ENCODE results near the gene C2. TPM values are rescaled to one million over a fixed set of nuclear protein-coding genes. Genes with fewer than 3 reads are reported as not detected.

C2 gene
- total and polyA plus RNA-seq, 4 experiments from 2014 or later: 2.1 to 3.2 TPM; not detected in 2

DNA sequence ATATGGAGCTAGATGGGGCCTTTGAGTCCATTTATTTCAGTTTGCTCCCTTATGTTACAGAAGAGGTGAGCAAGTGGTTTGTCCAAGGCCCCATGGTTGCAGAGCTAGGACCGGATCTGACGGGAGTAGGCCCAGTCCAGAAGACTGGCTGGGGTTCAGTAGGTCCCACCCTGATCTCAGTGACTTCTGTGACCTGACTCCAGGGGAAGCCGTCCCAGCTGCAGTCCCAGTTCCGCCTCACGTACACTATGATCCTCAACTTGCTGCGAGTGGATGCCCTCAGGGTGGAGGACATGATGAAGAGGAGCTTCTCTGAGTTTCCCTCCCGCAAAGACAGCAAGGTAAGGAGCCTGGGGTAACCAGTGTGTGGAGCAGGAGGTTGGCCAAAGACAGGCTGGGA, 39.0 kb downstream of the C2 start:
- H3K36me3 Mint-ChIP-seq: peaks cover 43 to 80% of the 10 kb centered on the region in 2 donors
- H3K27me3 ChIP-seq (ENCODE audit: insufficient read depth, low read length): no peaks in the 10 kb centered on the region
- no peak overlapping the region for H3K4me3 ChIP-seq (ENCODE audit: low read length in 2 of 2)
- no peak overlapping the region for H3K27ac ChIP-seq (ENCODE audit: low read depth, low read length)
- ChIA-PET CTCF (ENCODE audit: partially characterized antibody) (interaction anchor here (0.8 kb wide), 1 partner anchor 14 kb away, joined by 3 read pairs; no protein-coding TSS in a partner anchor), POLR2A (ENCODE audit: partially characterized antibody) (interaction anchor here (0.7 kb wide), 1 partner anchor 865 kb away, joined by 3 read pairs; no protein-coding TSS in a partner anchor)
- DNase-seq: no peak
- no peaks in the 10 kb centered on the region for H3K9me3 ChIP-seq (ENCODE audit: control insufficient read depth in 1 of 2, low read length in 2 of 2)
- peaks cover 81% of the 10 kb centered on the region for H3K36me3 ChIP-seq (ENCODE audit: insufficient read depth, low read length)
- H3K27ac Mint-ChIP-seq: peak overlapping the region in 2 of 7 donors; percentile 2 to 100
- no peak overlapping the region for H3K4me3 Mint-ChIP-seq
- H3K4me1 Mint-ChIP-seq: peaks cover 8 to 31% (median 19%) of the 10 kb centered on the region in 4 donors
- peaks cover 16% of the 10 kb centered on the region for H3K4me1 ChIP-seq (ENCODE audit: insufficient read depth, low read length)
- H3K9me3 Mint-ChIP-seq: peaks cover 0 to under 1% (median 0%) of the 10 kb centered on the region in 8 donors
- no peaks in the 10 kb centered on the region for H3K27me3 Mint-ChIP-seq
- intact Hi-C loops (cut with micrococcal nuclease): no loop called here

DNA sequence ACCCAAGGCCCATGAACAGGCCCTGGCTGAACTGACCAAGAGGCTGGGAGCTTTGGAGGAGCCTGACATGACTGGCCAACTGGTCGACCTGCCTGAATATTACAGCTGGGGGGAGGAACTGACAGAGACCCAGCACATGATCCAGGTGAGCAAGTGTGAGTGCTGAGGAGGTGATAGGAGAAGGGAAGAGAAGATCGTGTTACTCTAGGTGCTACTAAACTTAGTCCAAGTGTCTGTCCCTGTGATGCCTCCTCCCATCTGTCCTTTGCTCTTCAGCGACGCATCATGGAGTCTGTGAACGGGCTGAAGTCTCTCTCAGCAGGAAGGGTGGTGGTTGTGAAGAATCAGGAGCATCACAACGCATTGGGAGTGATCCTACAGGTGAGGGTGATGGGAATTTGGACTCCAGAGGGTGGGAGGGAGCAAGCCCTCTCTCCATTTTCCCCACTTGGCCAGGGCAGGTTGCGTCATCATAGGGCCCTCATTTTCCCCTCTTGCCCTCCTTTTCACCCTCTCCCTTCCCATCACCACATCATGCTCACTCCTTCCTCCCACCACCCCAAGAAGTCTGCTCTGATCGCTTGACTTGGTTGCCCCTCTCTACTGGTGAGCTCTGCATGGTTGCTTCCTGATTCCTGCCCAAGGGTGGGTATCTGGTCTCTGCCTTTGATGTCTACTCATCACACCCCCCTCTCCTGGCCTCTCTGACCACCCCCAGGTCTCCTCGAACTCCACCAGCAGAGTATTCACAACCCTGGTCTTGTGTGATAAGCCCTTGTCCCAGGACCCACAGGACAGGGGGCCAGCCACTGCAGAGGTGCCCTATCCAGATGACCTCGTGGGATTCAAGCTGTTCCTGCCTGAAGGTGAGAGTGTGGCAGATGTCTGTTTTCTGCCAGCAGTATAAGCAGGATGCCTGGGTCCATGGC, 39.7 kb downstream of the C2 start:
- Mint-ChIP-seq H3K9me3 (peaks cover 0 to 8% (median 0%) of the 10 kb centered on the region in 8 donors), H3K4me3 (no peak overlapping the region), H3K27ac (peak overlapping the region in 6 of 7 donors; percentile 50 to 100 (median 70)), H3K36me3 (peaks cover 36 to 80% of the 10 kb centered on the region in 2 donors), H3K27me3 (no peaks in the 10 kb centered on the region), H3K4me1 (peaks cover 9 to 39% (median 18%) of the 10 kb centered on the region in 4 donors)
- Histone ChIP-seq H3K4me1 (ENCODE audit: insufficient read depth, low read length) (peaks cover 18% of the 10 kb centered on the region), H3K4me3 (ENCODE audit: low read length in 2 of 2) (no peak overlapping the region), H3K9me3 (ENCODE audit: control insufficient read depth in 1 of 2, low read length in 2 of 2) (no peaks in the 10 kb centered on the region), H3K36me3 (ENCODE audit: insufficient read depth, low read length) (peaks cover 73% of the 10 kb centered on the region), H3K27me3 (ENCODE audit: insufficient read depth, low read length) (no peaks in the 10 kb centered on the region), H3K27ac (ENCODE audit: low read depth, low read length) (no peak overlapping the region)
- ChIA-PET CTCF (ENCODE audit: partially characterized antibody) (interaction anchor here (0.8 kb wide), 1 partner anchor 15 kb away, joined by 3 read pairs; no protein-coding TSS in a partner anchor), POLR2A (ENCODE audit: partially characterized antibody) (no interaction called here)
- DNase-seq: peak in 1 of 5 donors; percentile 35
- intact Hi-C loops (cut with micrococcal nuclease): no loop called here

DNA sequence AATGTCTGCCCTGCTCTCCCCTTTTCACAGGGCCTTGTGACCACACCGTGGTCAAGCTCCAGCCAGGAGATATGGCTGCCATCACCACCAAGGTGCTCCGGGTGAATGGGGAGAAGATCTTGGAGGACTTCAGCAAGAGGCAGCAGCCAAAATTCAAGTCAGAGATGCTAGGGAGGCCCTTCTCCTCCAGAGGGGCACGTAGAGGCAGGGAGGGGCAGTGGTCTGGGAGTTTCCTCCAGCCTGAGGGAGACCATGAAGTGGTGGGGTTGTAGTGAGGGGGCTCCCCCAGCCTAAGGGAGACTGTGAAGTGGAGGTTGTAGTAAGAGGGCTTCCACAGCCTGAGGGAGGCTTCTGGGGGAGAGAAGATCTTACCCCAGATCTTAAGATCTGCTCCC, 40.4 kb downstream of the C2 start:
- peak overlapping the region in 1 of 8 donors; percentile 39 for H3K4me3 Mint-ChIP-seq
- H3K4me1 Mint-ChIP-seq: peaks cover 10 to 46% (median 22%) of the 10 kb centered on the region in 4 donors
- Histone ChIP-seq H3K4me1 (ENCODE audit: insufficient read depth, low read length) (peaks cover 22% of the 10 kb centered on the region), H3K27ac (ENCODE audit: low read depth, low read length) (no peak overlapping the region), H3K9me3 (ENCODE audit: control insufficient read depth in 1 of 2, low read length in 2 of 2) (no peaks in the 10 kb centered on the region), H3K4me3 (ENCODE audit: low read length in 2 of 2) (no peak overlapping the region), H3K36me3 (ENCODE audit: insufficient read depth, low read length) (peaks cover 67% of the 10 kb centered on the region), H3K27me3 (ENCODE audit: insufficient read depth, low read length) (no peaks in the 10 kb centered on the region)
- peak in 1 of 5 donors; percentile 35 for DNase-seq
- ChIA-PET CTCF (ENCODE audit: partially characterized antibody) (interaction anchor here (2.4 kb wide), 1 partner anchor 8 kb away, joined by 7 read pairs; the partner anchor contains the start of gene SKIC2), POLR2A (ENCODE audit: partially characterized antibody) (interaction anchor here (7.5 kb wide), 1 partner anchor 9 kb away, joined by 195 read pairs; the partner anchor contains the start of genes NELFE and SKIC2)
- intact Hi-C loops (cut with micrococcal nuclease): no loop called here
- H3K9me3 Mint-ChIP-seq: peaks cover 0 to 11% (median 0%) of the 10 kb centered on the region in 8 donors
- peaks cover 32 to 76% of the 10 kb centered on the region in 2 donors for H3K36me3 Mint-ChIP-seq
- H3K27me3 Mint-ChIP-seq: no peaks in the 10 kb centered on the region
- peak overlapping the region in 4 of 7 donors; percentile 46 to 100 (median 76) for H3K27ac Mint-ChIP-seq

DNA sequence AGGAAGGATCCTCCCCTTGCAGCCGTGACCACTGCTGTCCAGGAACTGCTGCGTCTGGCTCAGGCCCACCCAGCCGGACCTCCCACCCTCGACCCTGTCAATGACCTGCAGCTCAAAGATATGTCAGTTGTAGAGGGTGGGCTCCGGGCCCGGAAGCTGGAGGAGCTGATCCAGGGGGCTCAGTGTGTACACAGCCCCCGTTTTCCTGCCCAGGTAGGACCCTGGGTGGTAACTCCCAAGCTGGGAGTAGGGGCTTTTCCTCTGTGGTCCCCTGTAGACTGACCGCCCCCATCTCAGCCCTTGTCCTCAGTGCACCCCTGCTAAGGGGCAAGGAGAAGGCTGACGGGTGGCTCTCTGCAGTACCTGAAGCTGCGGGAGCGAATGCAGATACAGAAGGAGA, 40.8 kb downstream of the C2 start:
- Mint-ChIP-seq H3K36me3 (peaks cover 28 to 72% of the 10 kb centered on the region in 2 donors), H3K4me3 (peak overlapping the region in 1 of 8 donors; percentile 48), H3K4me1 (peaks cover 15 to 50% (median 26%) of the 10 kb centered on the region in 4 donors), H3K27me3 (no peaks in the 10 kb centered on the region), H3K27ac (peak overlapping the region in 3 of 7 donors; percentile 46 to 100 (median 83)), H3K9me3 (peaks cover 0 to 11% (median 0%) of the 10 kb centered on the region in 8 donors)
- Histone ChIP-seq H3K9me3 (ENCODE audit: control insufficient read depth in 1 of 2, low read length in 2 of 2) (no peaks in the 10 kb centered on the region), H3K36me3 (ENCODE audit: insufficient read depth, low read length) (peaks cover 63% of the 10 kb centered on the region), H3K27ac (ENCODE audit: low read depth, low read length) (no peak overlapping the region), H3K4me3 (ENCODE audit: low read length in 2 of 2) (no peak overlapping the region), H3K4me1 (ENCODE audit: insufficient read depth, low read length) (peaks cover 26% of the 10 kb centered on the region), H3K27me3 (ENCODE audit: insufficient read depth, low read length) (no peaks in the 10 kb centered on the region)
- DNase-seq: peak in 1 of 5 donors; percentile 29
- POLR2A ChIA-PET (ENCODE audit: partially characterized antibody): interaction anchor here (0.7 to 7.5 kb wide), 2 partner anchors 9 to 67 kb away, joined by 4 to 195 read pairs; partner anchors contain the start of genes NELFE, SKIC2 and ZBTB12
- intact Hi-C loops (cut with micrococcal nuclease): no loop called here
- CTCF ChIA-PET (ENCODE audit: partially characterized antibody): interaction anchor here (2.4 kb wide), 1 partner anchor 9 kb away, joined by 7 read pairs; the partner anchor contains the start of gene SKIC2

DNA sequence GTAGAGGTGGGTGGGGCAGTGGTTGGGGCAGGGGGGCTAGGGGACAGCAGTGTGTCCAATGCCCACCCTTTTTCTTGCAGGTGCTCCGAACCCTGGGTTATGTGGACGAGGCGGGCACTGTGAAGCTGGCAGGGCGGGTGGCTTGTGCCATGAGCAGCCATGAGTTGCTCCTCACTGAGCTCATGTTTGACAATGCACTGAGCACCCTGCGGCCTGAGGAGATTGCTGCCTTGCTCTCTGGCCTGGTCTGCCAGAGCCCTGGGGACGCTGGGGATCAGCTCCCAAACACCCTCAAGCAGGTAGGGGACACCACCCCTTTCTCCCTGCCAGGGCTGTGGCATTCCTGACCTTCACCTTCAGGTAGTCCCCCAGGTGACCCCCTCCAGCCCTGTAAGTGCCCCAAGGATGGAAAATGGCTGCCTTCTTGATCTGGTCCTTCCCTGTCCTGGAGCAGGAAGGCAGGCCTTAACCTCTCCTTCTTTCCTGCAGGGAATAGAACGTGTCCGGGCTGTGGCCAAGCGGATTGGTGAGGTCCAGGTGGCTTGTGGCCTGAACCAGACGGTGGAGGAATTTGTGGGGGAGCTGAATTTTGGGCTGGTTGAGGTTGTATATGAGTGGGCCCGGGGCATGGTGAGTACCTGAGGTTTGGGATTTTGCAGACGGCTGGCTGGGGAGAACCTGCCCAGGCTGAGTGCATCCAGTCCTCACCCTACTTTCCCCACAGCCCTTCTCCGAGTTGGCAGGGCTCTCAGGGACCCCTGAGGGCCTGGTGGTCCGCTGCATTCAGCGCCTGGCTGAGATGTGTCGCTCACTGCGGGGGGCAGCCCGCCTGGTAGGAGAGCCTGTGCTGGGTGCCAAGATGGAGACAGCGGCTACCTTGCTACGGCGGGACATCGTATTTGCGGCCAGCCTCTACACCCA, 41.5 kb downstream of the C2 start:
- Mint-ChIP-seq H3K27ac (peak overlapping the region in 5 of 7 donors; percentile 89 to 100 (median 100)), H3K27me3 (no peaks in the 10 kb centered on the region), H3K9me3 (peaks cover 0 to 11% (median 0%) of the 10 kb centered on the region in 8 donors), H3K4me3 (peak overlapping the region in 4 of 8 donors; percentile 34 to 83 (median 57)), H3K4me1 (peaks cover 18 to 57% (median 30%) of the 10 kb centered on the region in 4 donors), H3K36me3 (peaks cover 23 to 66% of the 10 kb centered on the region in 2 donors)
- CTCF ChIA-PET (ENCODE audit: partially characterized antibody): interaction anchor here (2.4 kb wide), 1 partner anchor 9 kb away, joined by 7 read pairs; the partner anchor contains the start of gene SKIC2
- Histone ChIP-seq H3K36me3 (ENCODE audit: insufficient read depth, low read length) (peaks cover 55% of the 10 kb centered on the region), H3K27me3 (ENCODE audit: insufficient read depth, low read length) (no peaks in the 10 kb centered on the region), H3K4me3 (ENCODE audit: low read length in 2 of 2) (no peak overlapping the region), H3K4me1 (ENCODE audit: insufficient read depth, low read length) (peaks cover 31% of the 10 kb centered on the region), H3K9me3 (ENCODE audit: control insufficient read depth in 1 of 2, low read length in 2 of 2) (no peaks in the 10 kb centered on the region), H3K27ac (ENCODE audit: low read depth, low read length) (no peak overlapping the region)
- POLR2A ChIA-PET (ENCODE audit: partially characterized antibody): interaction anchor here (0.7 to 7.5 kb wide), 3 partner anchors 10 to 67 kb away, joined by 4 to 195 read pairs (median 36); partner anchors contain the start of genes NELFE, SKIC2 and ZBTB12
- intact Hi-C loops (cut with micrococcal nuclease): no loop called here
- peak in 1 of 5 donors; percentile 33 for DNase-seq
